AG08395 (cell line): ENCODE measurements around the gene L3MBTL1.
"Not testable (repeated sequence)": the region's sequence is repeated elsewhere in the genome, so short reads cannot be mapped to it uniquely, and the experiment has no call there.

Source experiments
- DNase-seq: peaks from one replicate; pipeline ENCODE4 v3.0.0; 2012; ENCODE audit warnings: mixed read lengths, low spot score

Gene L3MBTL1

GRCh38 chr20:43507150-43508080, at the start of gene L3MBTL1:
L3MBTL1 (plus strand) TSS chr20:43507697; CDS start chr20:43513504, 5,807 bp downstream.
- peak; percentile 76 for DNase-seq

- no peak for DNase-seq
These were observed 49.0 kb upstream of the L3MBTL1 start for GRCh38 chr20:43458422-43458924.

- no peak for DNase-seq
These were observed 48.2 kb upstream of the L3MBTL1 start for GRCh38 chr20:43459022-43459942.

GRCh38 chr20:43460172-43460829, 47.2 kb upstream of the L3MBTL1 start:
- DNase-seq = no peak

DNA sequence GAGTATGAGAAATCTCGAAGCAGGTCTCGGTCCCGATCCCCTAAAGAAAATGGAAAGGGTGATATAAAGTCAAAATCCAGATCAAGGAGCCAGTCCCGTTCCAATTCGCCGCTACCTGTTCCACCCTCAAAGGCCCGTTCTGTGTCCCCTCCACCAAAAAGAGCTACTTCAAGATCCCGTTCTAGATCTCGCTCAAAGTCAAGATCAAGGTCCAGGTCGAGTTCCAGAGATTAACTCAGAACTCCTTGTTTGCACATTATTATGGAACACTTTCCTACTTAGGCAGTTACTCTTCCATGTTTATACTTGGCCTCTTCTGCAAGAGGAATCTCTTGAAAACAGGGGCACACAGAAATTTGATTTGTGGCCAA, 46.7 kb upstream of the L3MBTL1 start:
- no peak for DNase-seq

DNA sequence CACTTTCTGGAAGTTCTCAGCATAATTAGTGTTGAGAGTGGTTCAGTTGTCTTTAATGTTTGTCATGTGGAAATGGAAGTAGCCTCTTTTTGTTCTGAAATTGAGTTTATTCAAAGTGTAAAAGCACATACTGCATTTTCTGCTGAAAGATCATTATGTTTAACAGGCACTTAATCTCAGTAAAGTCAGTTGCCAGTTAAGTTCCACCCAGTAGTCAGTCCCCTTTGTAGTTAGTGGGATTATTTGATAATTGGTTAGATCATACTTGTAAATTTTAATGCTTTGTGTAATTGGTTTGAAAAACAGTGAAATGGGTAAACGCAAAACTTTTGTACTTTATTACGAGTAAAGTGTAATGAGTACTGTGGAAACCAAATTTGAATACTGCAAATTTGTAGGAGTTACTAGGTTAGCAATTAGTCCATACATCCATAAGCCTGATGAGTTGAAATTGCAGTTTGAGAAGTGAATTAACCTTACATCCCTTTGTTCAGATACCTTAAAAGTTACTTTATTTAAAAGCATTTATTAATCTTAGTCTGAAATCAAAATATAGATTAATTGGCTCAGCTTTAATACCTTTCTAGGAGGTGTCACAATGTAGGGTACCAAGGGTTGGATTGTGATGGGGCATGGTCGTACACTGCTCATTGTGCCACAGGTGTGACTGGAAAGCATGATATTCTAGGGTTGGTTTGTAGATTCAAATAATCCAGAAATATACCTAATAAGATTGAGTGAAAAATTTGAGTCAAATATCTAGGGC, 45.4 kb upstream of the L3MBTL1 start:
- no peak for DNase-seq

DNA sequence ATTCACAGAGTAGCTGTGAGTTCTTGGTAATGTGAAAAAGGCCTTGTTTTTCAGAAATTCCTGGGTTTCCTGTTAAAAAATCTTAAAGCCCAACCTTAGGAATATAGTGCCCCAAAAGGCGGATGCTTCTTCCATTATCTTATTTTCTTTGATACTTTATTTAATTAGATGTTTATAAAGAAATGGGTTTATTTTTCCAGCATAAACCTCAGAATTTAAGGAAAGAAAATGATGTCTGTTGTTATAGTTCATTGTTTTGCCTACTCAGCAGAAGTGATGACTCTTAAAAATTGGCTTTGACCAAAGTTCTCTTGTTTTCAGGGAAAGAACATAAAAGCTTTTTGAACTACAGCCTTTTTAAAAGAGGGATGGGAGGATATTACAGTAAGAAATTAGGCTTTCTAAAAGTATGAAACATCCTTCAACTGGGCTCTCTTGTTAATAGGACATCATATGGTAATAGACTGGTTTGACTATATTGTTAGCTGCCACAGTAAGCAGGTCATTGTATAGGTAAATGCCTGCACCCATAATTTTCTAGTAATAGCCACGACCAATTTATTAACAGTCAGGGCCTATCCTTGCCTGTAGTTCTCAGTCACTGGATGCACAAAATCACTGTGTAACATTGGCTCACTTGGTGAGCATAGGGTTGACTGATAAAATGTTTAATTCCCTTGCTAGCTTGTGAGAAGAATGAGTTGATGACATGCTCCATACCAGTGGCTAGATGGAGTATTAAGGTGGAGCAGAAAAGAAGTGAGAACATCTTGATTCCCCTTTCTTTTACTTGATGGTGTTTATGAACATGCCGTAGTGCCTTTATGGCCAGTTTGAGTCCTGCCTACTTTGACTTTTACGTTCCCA, 44.6 kb upstream of the L3MBTL1 start:
- no peak for DNase-seq

- no peak for DNase-seq
These were observed 43.8 kb upstream of the L3MBTL1 start for GRCh38 chr20:43463527-43464218.

DNA sequence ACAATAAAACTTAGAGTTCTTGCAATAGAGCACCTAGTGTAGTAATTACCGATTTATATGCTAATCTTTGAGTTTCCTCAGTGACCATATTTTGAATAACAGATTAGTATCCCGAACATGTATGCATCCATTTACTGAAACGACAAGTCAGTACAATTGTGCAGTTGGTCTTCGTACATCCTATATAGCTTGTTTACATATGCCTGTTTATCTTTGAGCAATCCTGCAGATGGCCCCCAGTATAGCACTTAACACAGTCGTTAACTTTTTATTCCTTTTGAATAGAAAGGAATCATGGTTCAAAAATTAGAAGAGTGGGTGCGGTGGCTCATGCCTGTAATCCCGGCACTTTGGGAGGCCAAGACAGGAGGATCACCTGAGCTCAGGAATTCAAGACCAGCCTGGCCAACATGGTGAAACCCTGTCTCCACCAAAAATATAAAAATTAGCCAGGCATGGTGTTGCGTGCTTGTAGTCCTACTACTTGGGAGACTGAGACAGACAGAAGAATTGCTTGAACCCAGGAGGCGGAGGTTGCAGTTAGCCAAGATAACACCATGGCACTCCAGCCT, 43.2 kb upstream of the L3MBTL1 start:
- DNase-seq = no peak

- no peak for DNase-seq
These were observed 41.9 kb upstream of the L3MBTL1 start for GRCh38 chr20:43465625-43465943.

GRCh38 chr20:43467589-43467988, 39.9 kb upstream of the L3MBTL1 start:
- DNase-seq = no peak

DNA sequence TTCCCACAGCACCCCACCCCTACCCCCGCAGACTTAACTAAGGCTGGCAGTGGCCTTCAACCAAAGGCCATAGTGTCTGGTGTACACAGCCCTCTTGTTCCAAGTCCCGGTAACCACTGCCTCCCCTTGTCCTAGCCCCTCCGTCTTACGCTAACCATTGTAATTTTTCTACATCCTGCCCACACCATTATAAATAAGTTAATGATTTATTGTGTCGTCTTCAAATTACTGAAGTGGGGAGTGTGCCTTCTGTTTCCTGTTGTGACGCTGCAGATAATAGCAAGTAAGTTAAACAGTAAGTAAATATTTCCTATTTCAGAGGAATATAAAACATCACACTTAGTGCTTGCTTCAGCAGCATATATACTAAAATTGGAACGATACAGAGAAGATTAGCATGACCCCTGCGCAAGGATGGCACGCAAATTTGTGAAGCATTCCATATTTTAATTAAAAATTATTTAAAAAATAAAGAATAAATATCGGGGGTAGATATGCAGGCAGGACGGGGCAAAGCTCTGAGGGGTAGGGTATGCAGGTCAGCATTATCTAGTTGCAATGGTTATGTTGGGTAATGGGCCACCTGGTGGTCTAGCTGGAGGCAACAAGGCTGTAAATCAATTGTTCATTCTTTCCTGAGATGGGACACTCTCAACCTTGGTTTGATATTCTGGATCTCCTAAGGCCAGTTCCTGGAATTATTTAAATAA, 34.7 kb upstream of the L3MBTL1 start:
- no peak for DNase-seq

DNA sequence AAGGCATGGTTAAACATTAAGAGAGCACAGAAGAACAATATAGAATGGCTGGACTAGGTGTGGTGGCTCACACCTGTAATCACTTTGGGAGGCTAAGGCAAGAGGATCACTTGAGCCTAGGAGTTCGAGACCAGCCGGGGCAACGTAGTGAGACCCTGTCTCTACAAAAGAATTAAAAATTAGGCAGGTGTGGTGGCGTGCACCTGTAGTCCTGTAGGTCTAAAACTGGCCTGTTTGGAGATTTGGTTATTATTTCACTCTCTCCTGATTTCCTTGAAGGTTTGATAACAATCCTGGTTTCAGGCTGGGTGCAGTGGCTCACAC, 34.2 kb upstream of the L3MBTL1 start:
- no peak for DNase-seq

DNA sequence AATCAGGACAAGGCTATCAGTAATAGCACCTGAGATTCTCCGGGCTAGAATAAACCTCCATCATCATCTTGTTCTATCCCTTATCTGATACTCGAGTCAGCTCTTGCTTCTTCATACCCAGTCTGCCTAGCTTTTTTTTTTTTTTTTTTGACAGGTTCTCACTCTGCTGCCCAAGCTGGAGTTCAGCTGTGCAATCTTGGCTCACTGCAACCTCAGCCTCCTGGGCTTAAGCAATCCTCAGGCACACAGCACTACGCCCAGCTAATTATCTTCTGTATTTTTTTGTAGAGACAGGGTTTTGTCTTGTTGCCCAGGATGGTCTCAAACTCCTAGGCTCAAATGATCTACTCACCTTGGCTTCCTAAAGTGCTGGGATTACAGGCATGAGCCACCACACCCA, 30.3 kb upstream of the L3MBTL1 start:
- no peak for DNase-seq

- DNase-seq = no peak
These were observed 29.9 kb upstream of the L3MBTL1 start for GRCh38 chr20:43477619-43478018.

GRCh38 chr20:43490038-43490437, 17.5 kb upstream of the L3MBTL1 start:
- DNase-seq = no peak

DNA sequence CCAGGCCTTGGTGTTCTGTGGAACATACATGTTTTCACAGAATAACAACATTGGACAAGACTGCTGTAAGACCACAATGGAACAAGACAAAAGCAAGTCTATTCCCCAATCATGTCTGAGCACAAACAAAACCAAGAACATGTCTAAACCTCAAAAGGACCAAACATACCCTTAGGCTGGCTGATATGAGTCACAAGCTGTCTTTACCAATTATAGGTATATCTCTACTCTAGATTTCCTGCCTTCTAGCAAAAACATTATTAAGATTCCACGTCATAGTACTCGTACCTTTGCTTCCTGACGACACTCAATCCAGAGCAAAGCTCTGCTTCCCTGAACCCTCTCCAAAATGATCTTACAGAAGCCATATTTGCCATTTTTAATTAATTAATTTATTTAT, 15.4 kb upstream of the L3MBTL1 start:
- no peak for DNase-seq

- DNase-seq = no peak
These were observed 12.1 kb upstream of the L3MBTL1 start for GRCh38 chr20:43495388-43495787.

DNA sequence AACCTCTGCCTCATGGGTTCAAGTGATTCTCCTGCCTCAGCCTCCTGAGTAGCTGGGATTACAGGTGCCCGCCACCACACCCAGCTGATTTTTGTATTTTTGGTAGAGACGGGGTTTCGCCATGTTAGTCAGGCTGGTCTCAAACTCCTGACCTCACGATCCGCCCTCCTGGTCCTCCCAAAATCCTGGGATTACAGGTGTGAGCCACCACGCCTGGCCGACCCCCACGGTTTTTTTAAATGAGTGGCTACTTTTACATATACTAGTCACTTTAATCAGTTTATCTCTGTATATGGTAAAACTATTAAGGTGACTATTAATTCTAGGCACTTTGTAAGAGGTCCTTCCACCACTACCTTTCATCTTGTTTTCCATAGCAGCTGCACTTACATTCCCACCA, 5.5 kb upstream of the L3MBTL1 start:
- DNase-seq = not testable (repeated sequence)
